OCI-LY1 (cell line): ENCODE results near the gene SHROOM2.

ENCODE experiments used
- H2AFZ ChIP-seq: fragments of 200-600 bp; sonication (generic), shearing (Covaris generic); 2 replicates; pipeline ENCODE4 v1.6.0; 2014; ENCODE audit warnings: antibody characterized with exemption, mild to moderate bottlenecking, low read length
- H3F3A ChIP-seq: fragments of 200-600 bp; sonication (generic), shearing (Covaris generic); 2 replicates; pipeline ENCODE4 v1.6.0; 2014; ENCODE audit warnings: mild to moderate bottlenecking, antibody characterized with exemption, low read length, moderate library complexity; ENCODE audit not compliant: insufficient read depth
- H3K27ac ChIP-seq: fragments of 200-600 bp; sonication (generic); 2 replicates; pipeline ENCODE4 v1.5.1; 2014; ENCODE audit warnings: low read length, mixed run types, mild to moderate bottlenecking, low read depth; ENCODE audit not compliant: poor library complexity, severe bottlenecking
- H3K27me3 ChIP-seq: fragments of 200-600 bp; sonication (generic); 2 replicates; pipeline ENCODE4 v1.6.0; 2014; ENCODE audit warnings: antibody characterized with exemption, mild to moderate bottlenecking, low read length, moderate library complexity; ENCODE audit not compliant: insufficient read depth
- H3K36me3 ChIP-seq: fragments of 200-600 bp; sonication (generic); 2 replicates; pipeline ENCODE4 v1.6.1; 2014; ENCODE audit warnings: mild to moderate bottlenecking, antibody characterized with exemption, low read length, moderate library complexity, mixed read lengths; ENCODE audit not compliant: insufficient read depth
- H3K4me1 ChIP-seq: fragments of 200-600 bp; sonication (generic); 2 replicates; pipeline ENCODE4 v1.5.1; 2014; ENCODE audit warnings: mild to moderate bottlenecking, low read length, moderate library complexity; ENCODE audit not compliant: insufficient read depth, severe bottlenecking
- H3K4me2 ChIP-seq: fragments of 200-600 bp; sonication (generic), shearing (Covaris generic); 2 replicates; pipeline ENCODE4 v1.6.1; 2014; ENCODE audit warnings: low read length
- H3K4me3 ChIP-seq: fragments of 200-600 bp; sonication (generic); 2 replicates; pipeline ENCODE4 v1.5.1; 2014; ENCODE audit warnings: low read length, low read depth, mild to moderate bottlenecking, mixed read lengths; ENCODE audit not compliant: poor library complexity, severe bottlenecking
- H3K79me2 ChIP-seq: fragments of 200-600 bp; shearing (Covaris generic); 2 replicates; pipeline ENCODE4 v1.6.1; 2016; ENCODE audit warnings: mixed run types, low read length, mixed read lengths; ENCODE audit not compliant: insufficient read depth
- H3K9ac ChIP-seq: fragments of 200-600 bp; sonication (generic), shearing (Covaris generic); 2 replicates; pipeline ENCODE4 v1.6.1; 2014; ENCODE audit warnings: mild to moderate bottlenecking, low read length, mixed read lengths
- H3K9me2 ChIP-seq: fragments of 200-600 bp; sonication (generic), shearing (Covaris generic); 2 replicates; pipeline ENCODE4 v1.6.1; 2014; ENCODE audit warnings: low read depth, mild to moderate bottlenecking, low read length, mixed read lengths
- H3K9me3 ChIP-seq: fragments of 200-600 bp; shearing (Covaris generic); 2 replicates; pipeline ENCODE4 v1.6.1; 2014; ENCODE audit warnings: low read length, mixed read lengths
- H4K20me1 ChIP-seq: fragments of 200-600 bp; sonication (generic), shearing (Covaris generic); 2 replicates; pipeline ENCODE4 v1.6.0; 2016; ENCODE audit warnings: mild to moderate bottlenecking, low read length; ENCODE audit not compliant: insufficient read depth
- CTCF ChIP-seq: fragments of 200-600 bp; sonication (generic), shearing (Covaris generic); IDR thresholded peaks from 2 replicates; pipeline ENCODE4 v1.5.1; 2017; ENCODE audit warnings: mild to moderate bottlenecking, antibody characterized with exemption, low read length, moderate library complexity, mixed read lengths
- EZH2 ChIP-seq: fragments of 200-600 bp; sonication (generic), shearing (Covaris generic); IDR thresholded peaks from 2 replicates; pipeline ENCODE4 v1.8.0; 2017; ENCODE audit warnings: borderline replicate concordance, mixed run types, mild to moderate bottlenecking, antibody characterized with exemption, low read length, moderate library complexity, mixed read lengths

SHROOM2 gene

GRCh38 chrX:9794495-9794894 is 8.3 kb downstream of the SHROOM2 start:
- Histone ChIP-seq H3K27ac (no peak overlapping the region), H3K4me2 (no peak overlapping the region), H3K27me3 (no peaks in the 10 kb centered on the region), H3K79me2 (no peaks in the 10 kb centered on the region), H3K36me3 (no peaks in the 10 kb centered on the region), H3K9me3 (no peaks in the 10 kb centered on the region), H3K4me1 (no peaks in the 10 kb centered on the region), H3K4me3 (no peak overlapping the region), H3K9me2 (no peaks in the 10 kb centered on the region), H3F3A (no peaks in the 10 kb centered on the region), H2AFZ (no peak overlapping the region), H4K20me1 (no peaks in the 10 kb centered on the region), H3K9ac (no peak overlapping the region)
- TF ChIP-seq CTCF (no peak), EZH2 (no peak)

GRCh38 chrX:9797384-9798360 is 11.4 kb downstream of the SHROOM2 start:
- TF ChIP-seq CTCF = no peak
- no peak for TF ChIP-seq EZH2
- Histone ChIP-seq H3K4me1 (no peaks in the 10 kb centered on the region), H4K20me1 (no peaks in the 10 kb centered on the region), H3F3A (no peaks in the 10 kb centered on the region), H3K9me3 (no peaks in the 10 kb centered on the region), H2AFZ (no peak overlapping the region), H3K4me3 (no peak overlapping the region), H3K27ac (no peak overlapping the region), H3K4me2 (no peak overlapping the region), H3K9ac (no peak overlapping the region), H3K9me2 (no peaks in the 10 kb centered on the region), H3K36me3 (no peaks in the 10 kb centered on the region), H3K27me3 (no peaks in the 10 kb centered on the region), H3K79me2 (no peaks in the 10 kb centered on the region)

- no peaks in the 10 kb centered on the region for H3F3A ChIP-seq
- H3K9me3 ChIP-seq = no peaks in the 10 kb centered on the region
- H3K36me3 ChIP-seq = no peaks in the 10 kb centered on the region
- H3K9me2 ChIP-seq = no peaks in the 10 kb centered on the region
- H3K27ac ChIP-seq = no peak overlapping the region
- no peak overlapping the region for H3K9ac ChIP-seq
- TF ChIP-seq CTCF (no peak), EZH2 (no peak)
- no peaks in the 10 kb centered on the region for H3K79me2 ChIP-seq
- H3K4me1 ChIP-seq = no peaks in the 10 kb centered on the region
- H3K4me2 ChIP-seq = no peak overlapping the region
- H3K4me3 ChIP-seq = no peak overlapping the region
- no peaks in the 10 kb centered on the region for H4K20me1 ChIP-seq
- H3K27me3 ChIP-seq = no peaks in the 10 kb centered on the region
- H2AFZ ChIP-seq = no peak overlapping the region
Measured at GRCh38 chrX:9802737-9803136, 16.5 kb downstream of the SHROOM2 start.
